ENCODE results near the gene FGF12. TPM values are rescaled to one million over a fixed set of nuclear protein-coding genes. Genes with fewer than 3 reads are reported as not detected.

The FGF12 gene
- polyA plus RNA-seq, 3 donors, result not detected

DNA sequence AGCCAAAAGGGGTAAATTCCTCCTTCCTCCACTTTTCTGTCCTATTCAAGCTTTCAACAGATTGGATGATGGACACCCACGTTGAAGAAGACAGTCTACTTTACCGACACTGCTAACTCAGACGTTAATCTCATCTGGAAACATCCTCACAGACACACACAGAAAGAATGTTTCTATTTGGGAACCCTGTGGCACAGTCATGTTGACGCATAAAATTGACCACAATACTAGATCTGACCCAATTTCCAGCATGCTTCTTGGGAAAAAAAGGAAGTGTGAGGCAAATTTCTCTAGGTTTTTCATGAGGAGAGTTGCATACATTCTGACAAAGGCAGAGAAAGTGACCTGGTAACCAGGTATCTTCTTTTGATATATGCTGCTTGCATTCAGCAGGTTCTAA, 594.1 kb downstream of the FGF12 start:
- Histone ChIP-seq H3K36me3 (replicated peaks in 1 of 2; ENCODE audit: control insufficient read depth in 1 of 2, insufficient read depth in 2 of 2, low read length in 2 of 2) (no peaks in the 10 kb centered on the region), H3K79me2 (ENCODE audit: insufficient read depth, low read length) (no peaks in the 10 kb centered on the region), H3K4me2 (replicated peaks; ENCODE audit: extremely low read depth, low read length, poor library complexity, severe bottlenecking) (no peak overlapping the region), H3K27me3 (ENCODE audit: control insufficient read depth in 2 of 2, insufficient read depth in 2 of 2, low read length in 2 of 2) (no peaks in the 10 kb centered on the region), H3K4me1 (ENCODE audit: control insufficient read depth in 1 of 2, insufficient read depth in 2 of 2, low read length in 2 of 2) (no peaks in the 10 kb centered on the region), H3K27ac (ENCODE audit: low read depth in 1 of 2, low read length in 2 of 2) (no peak overlapping the region), H4K20me1 (ENCODE audit: insufficient read depth, low read length) (no peaks in the 10 kb centered on the region), H3K9me3 (replicated peaks in 1 of 2; ENCODE audit: control insufficient read depth in 1 of 2, insufficient read depth in 1 of 2, low read length in 2 of 2) (no peaks in the 10 kb centered on the region), H3K4me3 (replicated peaks in 1 of 3; ENCODE audit: low read depth in 2 of 3, low read length in 3 of 3) (no peak overlapping the region), H3K9ac (ENCODE audit: insufficient read depth, low read length, poor library complexity, severe bottlenecking) (no peak overlapping the region), H2AFZ (ENCODE audit: insufficient read depth, low read depth, low read length, poor library complexity, severe bottlenecking) (no peak overlapping the region)
- Mint-ChIP-seq H3K27ac (no peak overlapping the region), H3K4me3 (no peak overlapping the region), H3K27me3 (ENCODE audit: low read depth in 3 of 3) (peaks cover 0 to 2% (median 0%) of the 10 kb centered on the region in 3 donors), H3K4me1 (no peaks in the 10 kb centered on the region), H3K9me3 (no peaks in the 10 kb centered on the region), H3K36me3 (no peaks in the 10 kb centered on the region)
- intact Hi-C loops (cut with micrococcal nuclease), result no loop called here
- 100% methylated on average over 3 of the region's 4 CpGs for WGBS (ENCODE audit: insufficient coverage)
- TF ChIP-seq, protein P1, sequence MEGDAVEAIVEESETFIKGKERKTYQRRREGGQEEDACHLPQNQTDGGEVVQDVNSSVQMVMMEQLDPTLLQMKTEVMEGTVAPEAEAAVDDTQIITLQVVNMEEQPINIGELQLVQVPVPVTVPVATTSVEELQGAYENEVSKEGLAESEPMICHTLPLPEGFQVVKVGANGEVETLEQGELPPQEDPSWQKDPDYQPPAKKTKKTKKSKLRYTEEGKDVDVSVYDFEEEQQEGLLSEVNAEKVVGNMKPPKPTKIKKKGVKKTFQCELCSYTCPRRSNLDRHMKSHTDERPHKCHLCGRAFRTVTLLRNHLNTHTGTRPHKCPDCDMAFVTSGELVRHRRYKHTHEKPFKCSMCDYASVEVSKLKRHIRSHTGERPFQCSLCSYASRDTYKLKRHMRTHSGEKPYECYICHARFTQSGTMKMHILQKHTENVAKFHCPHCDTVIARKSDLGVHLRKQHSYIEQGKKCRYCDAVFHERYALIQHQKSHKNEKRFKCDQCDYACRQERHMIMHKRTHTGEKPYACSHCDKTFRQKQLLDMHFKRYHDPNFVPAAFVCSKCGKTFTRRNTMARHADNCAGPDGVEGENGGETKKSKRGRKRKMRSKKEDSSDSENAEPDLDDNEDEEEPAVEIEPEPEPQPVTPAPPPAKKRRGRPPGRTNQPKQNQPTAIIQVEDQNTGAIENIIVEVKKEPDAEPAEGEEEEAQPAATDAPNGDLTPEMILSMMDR (IDR thresholded peaks at IDR 0.05), result no peak
- DNase-seq, result no peak

DNA sequence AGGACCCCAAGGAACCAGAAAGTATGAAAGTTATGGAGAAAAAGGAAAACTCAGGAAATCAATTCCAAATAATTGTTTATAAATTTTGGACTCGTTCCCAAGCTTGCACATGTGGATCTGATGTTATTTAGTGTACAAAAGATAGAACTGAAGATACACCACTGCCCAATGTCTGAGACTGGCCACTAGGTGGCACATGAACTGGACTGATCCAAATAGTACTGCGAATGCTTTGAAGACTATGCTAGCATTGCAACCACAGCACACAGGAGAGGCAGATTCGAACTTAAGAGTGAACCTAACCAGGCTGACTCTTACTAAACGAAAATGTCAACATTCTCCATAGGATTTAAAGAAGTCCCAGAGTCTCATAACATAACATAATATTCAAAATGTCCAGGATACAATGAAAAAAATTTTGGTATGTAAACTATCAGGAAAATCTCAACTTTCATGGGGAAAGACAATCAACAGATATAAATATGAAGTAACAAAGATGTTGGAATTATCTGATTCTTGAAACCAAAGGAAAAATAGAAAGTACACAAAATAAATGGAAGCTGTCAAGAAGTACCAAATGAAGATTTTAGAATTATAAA, 596.7 kb downstream of the FGF12 start:
- 63% methylated on average over 2 of the region's 4 CpGs for WGBS (ENCODE audit: insufficient coverage)
- intact Hi-C loops (cut with micrococcal nuclease), result no loop called here
- Histone ChIP-seq H3K79me2 (ENCODE audit: insufficient read depth, low read length) (no peaks in the 10 kb centered on the region), H3K9ac (ENCODE audit: insufficient read depth, low read length, poor library complexity, severe bottlenecking) (no peak overlapping the region), H3K4me1 (ENCODE audit: control insufficient read depth in 1 of 2, insufficient read depth in 2 of 2, low read length in 2 of 2) (no peaks in the 10 kb centered on the region), H3K27me3 (ENCODE audit: control insufficient read depth in 2 of 2, insufficient read depth in 2 of 2, low read length in 2 of 2) (no peaks in the 10 kb centered on the region), H2AFZ (ENCODE audit: insufficient read depth, low read depth, low read length, poor library complexity, severe bottlenecking) (no peak overlapping the region), H3K4me2 (replicated peaks; ENCODE audit: extremely low read depth, low read length, poor library complexity, severe bottlenecking) (no peak overlapping the region), H4K20me1 (ENCODE audit: insufficient read depth, low read length) (no peaks in the 10 kb centered on the region), H3K9me3 (replicated peaks in 1 of 2; ENCODE audit: control insufficient read depth in 1 of 2, insufficient read depth in 1 of 2, low read length in 2 of 2) (no peaks in the 10 kb centered on the region), H3K36me3 (replicated peaks in 1 of 2; ENCODE audit: control insufficient read depth in 1 of 2, insufficient read depth in 2 of 2, low read length in 2 of 2) (no peaks in the 10 kb centered on the region), H3K27ac (ENCODE audit: low read depth in 1 of 2, low read length in 2 of 2) (no peak overlapping the region), H3K4me3 (replicated peaks in 1 of 3; ENCODE audit: low read depth in 2 of 3, low read length in 3 of 3) (no peak overlapping the region)
- H3K27me3 Mint-ChIP-seq (ENCODE audit: low read depth in 3 of 3), result no peaks in the 10 kb centered on the region
- no peak overlapping the region for H3K4me3 Mint-ChIP-seq
- no peaks in the 10 kb centered on the region for H3K9me3 Mint-ChIP-seq
- no peaks in the 10 kb centered on the region for H3K36me3 Mint-ChIP-seq
- no peak for DNase-seq
- H3K4me1 Mint-ChIP-seq, result no peaks in the 10 kb centered on the region
- TF ChIP-seq, protein P1 (IDR thresholded peaks at IDR 0.05), result peak; percentile 56
- no peak overlapping the region for H3K27ac Mint-ChIP-seq

Data from CD14-positive monocyte (primary cell).